PC-3 (cell line): ENCODE measurements around the gene SENP7. TPM values are rescaled to one million over a fixed set of nuclear protein-coding genes. Genes with fewer than 3 reads are reported as not detected.

Experiments used
- ATAC-seq: fragments of 200-7000 bp; cut with Tn5 transposase; 2 replicates; pipeline ENCODE4 v1.9.1; 2020; ENCODE audit warnings: mild to moderate bottlenecking, moderate library complexity
- BruUV-seq: library from RNA; stranded (reverse); fragments of 400-500 nt; replicated peaks from 2 replicates; lab custom pipeline; 2021; lab: Mats Ljungman, UMichigan
- CTCF ChIA-PET: fragments of 300-600 bp; sonication (Branson Sonifier 250); formaldehyde crosslinking; loops from one replicate; lab custom pipeline; 2022; ENCODE audit warnings: antibody characterized with exemption; lab: Charles Lee
- POLR2A ChIA-PET: fragments of 300-600 bp; sonication (Branson Sonifier 250); formaldehyde crosslinking; loops from one replicate; lab custom pipeline; 2022; ENCODE audit warnings: antibody characterized with exemption; ENCODE audit not compliant: unreplicated experiment; lab: Charles Lee
- DNase-seq: peaks from one replicate; pipeline ENCODE4 v3.0.0-alpha.2; 2015
- H2AFZ ChIP-seq: fragments of 300-600 bp; sonication (generic); 2 replicates; pipeline ENCODE4 v1.6.0; 2016; ENCODE audit warnings: antibody characterized with exemption, low read length
- H3F3A ChIP-seq: fragments of 300-600 bp; sonication (generic); one replicate; pipeline ENCODE4 v1.6.0; 2017; ENCODE audit warnings: antibody characterized with exemption, low read length, control low read depth, mild to moderate bottlenecking; ENCODE audit not compliant: unreplicated experiment
- H3K27ac ChIP-seq: fragments of 300-600 bp; sonication (generic); 2 replicates; pipeline ENCODE4 v1.5.1; 2016; ENCODE audit warnings: mild to moderate bottlenecking, low read length
- H3K27me3 ChIP-seq: fragments of 300-600 bp; sonication (generic); 2 replicates; pipeline ENCODE4 v1.6.1; 2016; ENCODE audit warnings: low read length, mixed read lengths
- H3K36me3 ChIP-seq: fragments of 300-600 bp; sonication (generic); 2 replicates; pipeline ENCODE4 v1.6.1; 2016; ENCODE audit warnings: low read depth, mixed run types, low read length, mixed read lengths
- H3K4me1 ChIP-seq: fragments of 300-600 bp; sonication (generic); 2 replicates; pipeline ENCODE4 v1.5.1; 2016; ENCODE audit warnings: low read length; ENCODE audit not compliant: insufficient read depth
- H3K4me2 ChIP-seq: fragments of 300-600 bp; sonication (generic); 2 replicates; pipeline ENCODE4 v1.6.0; 2016; ENCODE audit warnings: low read length
- H3K4me3 ChIP-seq: fragments of 300-600 bp; sonication (generic); 2 replicates; pipeline ENCODE4 v1.5.1; 2016; ENCODE audit warnings: mild to moderate bottlenecking, low read length, mixed read lengths
- H3K79me2 ChIP-seq: fragments of 300-600 bp; sonication (generic); 2 replicates; pipeline ENCODE4 v1.6.1; 2017; ENCODE audit warnings: low read length, mixed read lengths
- H3K9ac ChIP-seq: fragments of 300-600 bp; sonication (generic); 2 replicates; pipeline ENCODE4 v1.6.0; 2016; ENCODE audit warnings: mild to moderate bottlenecking, low read length
- H3K9me2 ChIP-seq: fragments of 300-600 bp; sonication (generic); replicated peaks from 2 replicates; pipeline ENCODE4 v1.6.1; 2016; ENCODE audit warnings: mixed run types, low read length, mixed read lengths
- H3K9me3 ChIP-seq: fragments of 300-600 bp; sonication (generic); 2 replicates; pipeline ENCODE4 v1.6.1; 2016; ENCODE audit warnings: low read length, mixed read lengths
- H4K20me1 ChIP-seq: fragments of 300-600 bp; sonication (generic); 2 replicates; pipeline ENCODE4 v1.6.1; 2016; ENCODE audit warnings: low read length, mixed read lengths
- EZH2 ChIP-seq: fragments of 300-600 bp; sonication (generic); IDR thresholded peaks from one replicate; pipeline ENCODE4 v1.6.1; 2017; ENCODE audit warnings: antibody characterized with exemption, mild to moderate bottlenecking, low read length; ENCODE audit not compliant: unreplicated experiment
- EZH2phosphoT487 ChIP-seq: fragments of 300-600 bp; sonication (generic); IDR thresholded peaks from 2 replicates; pipeline ENCODE4 v1.6.1; 2018; ENCODE audit warnings: mild to moderate bottlenecking, antibody characterized with exemption, low read length, borderline replicate concordance
- intact Hi-C: fragments of 100-400 bp; cut with micrococcal nuclease; formaldehyde crosslinking; loops from 2 replicates; pipeline ENCODE4 v1.9.0; 2023
- total RNA-seq: library from RNA; depleted of rRNA; stranded (reverse); fragments of >200 nt; gene quantifications from 2 replicates; pipeline ENCODE4 v1.2.3, GENCODE V29; 2014
- TF ChIP-seq, protein P1 (sequence below): fragments of 300-600 bp; sonication (generic); conservative IDR thresholded peaks from 2 replicates; pipeline ENCODE4 v1.5.1; 2017; ENCODE audit warnings: antibody characterized with exemption, low read depth, mild to moderate bottlenecking, low read length

Gene SENP7
- total RNA-seq, 1 experiment from 2014 or later, result 4.8 TPM

DNA sequence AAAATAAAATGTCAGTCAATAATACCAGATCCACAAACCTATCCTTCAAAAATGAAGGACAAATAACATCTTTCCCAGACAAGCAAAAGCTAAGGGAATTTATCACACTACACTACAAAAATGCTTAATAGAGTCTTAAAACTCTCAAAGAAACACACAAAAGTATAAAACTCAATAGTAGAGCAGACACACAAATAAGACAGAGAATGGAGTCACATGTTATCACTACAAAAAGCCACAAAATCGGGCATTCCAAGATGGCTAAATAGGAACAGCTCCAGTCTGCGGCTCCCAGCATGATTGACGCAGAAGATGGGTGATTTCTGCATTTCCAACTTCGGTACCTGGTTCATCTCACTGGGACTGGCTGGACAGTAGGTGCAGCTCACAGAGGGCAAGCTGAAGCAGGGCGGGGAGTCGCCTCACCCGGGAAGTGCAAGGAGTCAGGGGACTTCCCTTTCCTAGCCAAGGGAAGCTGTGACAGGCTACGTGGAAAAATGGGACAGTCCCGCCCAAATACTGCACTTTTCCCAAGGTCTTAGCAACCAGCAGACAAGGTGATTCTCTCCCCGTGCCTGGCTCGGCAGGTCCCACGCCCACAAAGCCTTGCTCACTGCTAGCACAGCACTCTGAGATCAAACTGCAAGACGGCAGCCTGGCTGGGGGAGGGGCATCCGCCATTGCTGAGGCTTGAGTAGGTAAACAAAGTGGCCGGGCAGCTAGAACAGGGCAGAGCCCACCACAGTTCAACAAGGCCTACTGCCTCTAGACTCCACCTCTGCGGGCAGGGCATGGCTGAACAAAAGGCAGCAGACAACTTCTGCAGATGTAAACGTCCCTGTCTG is 46.3 kb downstream of the SENP7 start:
- Histone ChIP-seq H2AFZ (no peak overlapping the region), H3K9ac (no peak overlapping the region), H3K27me3 (no peaks in the 10 kb centered on the region), H3K4me3 (no peak overlapping the region), H4K20me1 (no peaks in the 10 kb centered on the region), H3K36me3 (no peaks in the 10 kb centered on the region), H3K27ac (no peak overlapping the region), H3K9me3 (no peaks in the 10 kb centered on the region), H3K4me2 (no peak overlapping the region), H3K9me2 (no peaks in the 10 kb centered on the region), H3F3A (no peaks in the 10 kb centered on the region), H3K4me1 (no peaks in the 10 kb centered on the region), H3K79me2 (no peaks in the 10 kb centered on the region)
- no TSS peak for BruUV-seq
- intact Hi-C loops, result no loop called here
- no peak for ATAC-seq
- ChIA-PET CTCF (no interaction called here), POLR2A (no interaction called here)
- DNase-seq, result no peak
- TF ChIP-seq EZH2phosphoT487, result no peak
- TF ChIP-seq EZH2, result no peak
- TF ChIP-seq, protein P1, sequence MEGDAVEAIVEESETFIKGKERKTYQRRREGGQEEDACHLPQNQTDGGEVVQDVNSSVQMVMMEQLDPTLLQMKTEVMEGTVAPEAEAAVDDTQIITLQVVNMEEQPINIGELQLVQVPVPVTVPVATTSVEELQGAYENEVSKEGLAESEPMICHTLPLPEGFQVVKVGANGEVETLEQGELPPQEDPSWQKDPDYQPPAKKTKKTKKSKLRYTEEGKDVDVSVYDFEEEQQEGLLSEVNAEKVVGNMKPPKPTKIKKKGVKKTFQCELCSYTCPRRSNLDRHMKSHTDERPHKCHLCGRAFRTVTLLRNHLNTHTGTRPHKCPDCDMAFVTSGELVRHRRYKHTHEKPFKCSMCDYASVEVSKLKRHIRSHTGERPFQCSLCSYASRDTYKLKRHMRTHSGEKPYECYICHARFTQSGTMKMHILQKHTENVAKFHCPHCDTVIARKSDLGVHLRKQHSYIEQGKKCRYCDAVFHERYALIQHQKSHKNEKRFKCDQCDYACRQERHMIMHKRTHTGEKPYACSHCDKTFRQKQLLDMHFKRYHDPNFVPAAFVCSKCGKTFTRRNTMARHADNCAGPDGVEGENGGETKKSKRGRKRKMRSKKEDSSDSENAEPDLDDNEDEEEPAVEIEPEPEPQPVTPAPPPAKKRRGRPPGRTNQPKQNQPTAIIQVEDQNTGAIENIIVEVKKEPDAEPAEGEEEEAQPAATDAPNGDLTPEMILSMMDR, result no peak

DNA sequence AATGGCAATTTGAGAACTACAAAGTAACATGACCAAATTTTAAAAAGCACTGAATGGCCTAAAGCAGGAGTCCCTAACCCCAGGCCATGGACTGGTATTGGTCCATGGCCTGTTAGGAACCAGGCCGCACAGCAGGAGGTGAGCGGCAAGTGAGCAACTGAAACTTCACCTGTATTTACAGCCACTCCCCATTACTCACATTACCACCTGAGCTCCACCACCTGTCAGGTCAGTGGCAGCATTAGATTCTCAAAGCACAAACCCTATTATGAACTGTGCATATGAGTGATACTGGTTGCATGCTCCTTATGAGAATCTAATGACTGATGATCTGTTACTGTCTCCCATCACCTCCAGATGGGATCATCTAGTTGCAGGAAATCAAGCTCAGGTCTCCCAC is 48.8 kb downstream of the SENP7 start:
- no peak overlapping the region for H3K4me2 ChIP-seq
- no TSS peak for BruUV-seq
- peak; percentile 9 for DNase-seq
- H2AFZ ChIP-seq, result no peak overlapping the region
- H4K20me1 ChIP-seq, result no peaks in the 10 kb centered on the region
- ChIA-PET POLR2A (no interaction called here), CTCF (no interaction called here)
- H3K27me3 ChIP-seq, result no peaks in the 10 kb centered on the region
- H3K27ac ChIP-seq, result no peak overlapping the region
- intact Hi-C loops, result no loop called here
- no peaks in the 10 kb centered on the region for H3K79me2 ChIP-seq
- H3K9me3 ChIP-seq, result no peaks in the 10 kb centered on the region
- no peaks in the 10 kb centered on the region for H3F3A ChIP-seq
- H3K9ac ChIP-seq, result no peak overlapping the region
- no peak overlapping the region for H3K4me3 ChIP-seq
- H3K4me1 ChIP-seq, result no peaks in the 10 kb centered on the region
- ATAC-seq, result no peak
- no peaks in the 10 kb centered on the region for H3K36me3 ChIP-seq
- no peaks in the 10 kb centered on the region for H3K9me2 ChIP-seq
- no peak for TF ChIP-seq EZH2
- TF ChIP-seq EZH2phosphoT487, result no peak
- TF ChIP-seq, protein P1, result no peak

DNA sequence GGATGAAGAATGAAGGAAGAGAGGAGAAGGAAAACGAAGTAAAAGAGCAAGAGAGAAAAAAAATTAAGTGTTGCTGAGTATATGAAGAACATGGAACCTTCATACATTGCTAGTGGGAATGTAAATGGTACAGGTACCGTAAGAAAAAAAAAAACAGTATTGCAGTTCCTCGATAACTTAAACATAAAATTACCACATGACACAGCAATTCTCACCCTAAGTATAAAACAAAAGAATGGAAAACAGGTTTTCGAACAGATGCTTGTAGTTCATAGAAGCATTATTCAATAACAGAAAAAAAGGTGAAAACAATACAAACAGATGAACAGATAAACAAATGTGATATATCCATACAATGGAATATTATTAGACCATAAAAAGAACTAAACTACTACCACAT is 51.6 kb downstream of the SENP7 start:
- Histone ChIP-seq H4K20me1 (no peaks in the 10 kb centered on the region), H3K9ac (no peak overlapping the region), H3K27me3 (no peaks in the 10 kb centered on the region), H2AFZ (no peak overlapping the region), H3K4me3 (no peak overlapping the region), H3K9me2 (no peaks in the 10 kb centered on the region), H3K4me2 (no peak overlapping the region), H3F3A (no peaks in the 10 kb centered on the region), H3K36me3 (no peaks in the 10 kb centered on the region), H3K79me2 (no peaks in the 10 kb centered on the region), H3K27ac (no peak overlapping the region), H3K9me3 (no peaks in the 10 kb centered on the region), H3K4me1 (no peaks in the 10 kb centered on the region)
- TF ChIP-seq EZH2, result no peak
- TF ChIP-seq, protein P1, result no peak
- TF ChIP-seq EZH2phosphoT487, result no peak
- ATAC-seq, result no peak
- CTCF ChIA-PET, result no interaction called here
- intact Hi-C loops, result no loop called here
- POLR2A ChIA-PET, result no interaction called here
- DNase-seq, result no peak
- BruUV-seq, result no TSS peak
